Esophagus muscularis mucosa (tissue), 3 donors: Measurements from ENCODE around the gene ETV3L.

Experiments
- POLR2AphosphoS5 ChIP-seq, 2 donors: sonication (generic); formaldehyde crosslinking; IDR thresholded peaks; one replicate each; pipeline ENCODE4 v1.6.1; 2017; ENCODE audit warnings: antibody characterized with exemption in 2 of 2
- TF ChIP-seq, protein P1 (sequence below), 3 experiments: fragments of 200-600 bp in 2 of 3; fragments of 450-650 bp in 1 of 3; sonication (generic) in 2 of 3; IDR thresholded peaks; one replicate each; pipeline ENCODE4 v1.5.1; 2017 to 2019; ENCODE audit warnings: antibody characterized with exemption in 3 of 3, mild to moderate bottlenecking in 2 of 3, moderate library complexity in 1 of 3

- TF ChIP-seq, protein P1, sequence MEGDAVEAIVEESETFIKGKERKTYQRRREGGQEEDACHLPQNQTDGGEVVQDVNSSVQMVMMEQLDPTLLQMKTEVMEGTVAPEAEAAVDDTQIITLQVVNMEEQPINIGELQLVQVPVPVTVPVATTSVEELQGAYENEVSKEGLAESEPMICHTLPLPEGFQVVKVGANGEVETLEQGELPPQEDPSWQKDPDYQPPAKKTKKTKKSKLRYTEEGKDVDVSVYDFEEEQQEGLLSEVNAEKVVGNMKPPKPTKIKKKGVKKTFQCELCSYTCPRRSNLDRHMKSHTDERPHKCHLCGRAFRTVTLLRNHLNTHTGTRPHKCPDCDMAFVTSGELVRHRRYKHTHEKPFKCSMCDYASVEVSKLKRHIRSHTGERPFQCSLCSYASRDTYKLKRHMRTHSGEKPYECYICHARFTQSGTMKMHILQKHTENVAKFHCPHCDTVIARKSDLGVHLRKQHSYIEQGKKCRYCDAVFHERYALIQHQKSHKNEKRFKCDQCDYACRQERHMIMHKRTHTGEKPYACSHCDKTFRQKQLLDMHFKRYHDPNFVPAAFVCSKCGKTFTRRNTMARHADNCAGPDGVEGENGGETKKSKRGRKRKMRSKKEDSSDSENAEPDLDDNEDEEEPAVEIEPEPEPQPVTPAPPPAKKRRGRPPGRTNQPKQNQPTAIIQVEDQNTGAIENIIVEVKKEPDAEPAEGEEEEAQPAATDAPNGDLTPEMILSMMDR (IDR thresholded peaks at IDR 0.05): no peak
- no peak for TF ChIP-seq POLR2AphosphoS5 (IDR thresholded peaks at IDR 0.05)
Observed at GRCh38 chr1:157056269-157056668, 43.3 kb downstream of the ETV3L start.
